GM18907 (cell line): ENCODE measurements around the gene NPAS3.

Source experiments
- ATAC-seq: cut with Tn5 transposase; IDR thresholded peaks from one replicate; pipeline ENCODE4 v1.9.1; 2021; ENCODE audit warnings: mild to moderate bottlenecking, moderate library complexity; ENCODE audit not compliant: unreplicated experiment

NPAS3 gene

GRCh38 chr14:33568935-33569579 lies 630.4 kb downstream of the NPAS3 start:
- ATAC-seq = no peak

- no peak for ATAC-seq
These were observed 631.4 kb downstream of the NPAS3 start for GRCh38 chr14:33569821-33570687.

GRCh38 chr14:33570694-33571310 lies 632.1 kb downstream of the NPAS3 start:
- ATAC-seq = no peak

GRCh38 chr14:33573301-33573880 lies 634.7 kb downstream of the NPAS3 start:
- no peak for ATAC-seq

- no peak for ATAC-seq
These were observed 637.3 kb downstream of the NPAS3 start for GRCh38 chr14:33576014-33576413.

- no peak for ATAC-seq
These were observed 640.0 kb downstream of the NPAS3 start for GRCh38 chr14:33578461-33579216.

GRCh38 chr14:33580231-33580749 lies 641.6 kb downstream of the NPAS3 start:
- no peak for ATAC-seq

GRCh38 chr14:33580841-33581240 lies 642.2 kb downstream of the NPAS3 start:
- ATAC-seq = no peak

GRCh38 chr14:33584697-33585096 lies 646.0 kb downstream of the NPAS3 start:
- no peak for ATAC-seq

GRCh38 chr14:33586806-33587205 lies 648.1 kb downstream of the NPAS3 start:
- no peak for ATAC-seq

- no peak for ATAC-seq
These were observed 649.1 kb downstream of the NPAS3 start for GRCh38 chr14:33587791-33588190.

GRCh38 chr14:33588771-33589170 lies 650.1 kb downstream of the NPAS3 start:
- no peak for ATAC-seq

GRCh38 chr14:33589334-33589733 lies 650.7 kb downstream of the NPAS3 start:
- ATAC-seq = no peak

GRCh38 chr14:33590891-33591630 lies 652.4 kb downstream of the NPAS3 start:
- ATAC-seq = no peak

- no peak for ATAC-seq
These were observed 653.6 kb downstream of the NPAS3 start for GRCh38 chr14:33592297-33592696.

- no peak for ATAC-seq
These were observed 657.8 kb downstream of the NPAS3 start for GRCh38 chr14:33596211-33597080.

- no peak for ATAC-seq
These were observed 659.9 kb downstream of the NPAS3 start for GRCh38 chr14:33598582-33598981.

GRCh38 chr14:33602396-33602795 lies 663.7 kb downstream of the NPAS3 start:
- ATAC-seq = no peak

GRCh38 chr14:33606591-33606990 lies 667.9 kb downstream of the NPAS3 start:
- no peak for ATAC-seq
